HEK293 (cell line): ENCODE results near the gene TRIM27.
"Not testable (repeated sequence)": the region's sequence is repeated elsewhere in the genome, so short reads cannot be mapped to it uniquely, and the experiment has no call there.

Experiments
- CTCF ChIA-PET: fragments of 350-600 bp; formaldehyde crosslinking; extraction: SDS; loops from one replicate; lab custom pipeline; 2021; ENCODE audit warnings: antibody characterized with exemption; lab: Yijun Ruan, JAX
- POLR2A ChIA-PET: fragments of 300-600 bp; formaldehyde crosslinking; extraction: SDS; loops from one replicate; lab custom pipeline; 2020; ENCODE audit warnings: antibody characterized with exemption, inconsistent platforms; lab: Yijun Ruan, JAX
- H3K27ac ChIP-seq: fragments of 200-500 bp; sonication (Bioruptor generic); 2 replicates; pipeline ENCODE4 v1.5.1; 2014; ENCODE audit warnings: low read depth, low read length, control low read depth, inconsistent platforms; ENCODE audit errors: extremely low read depth
- H3K36me3 ChIP-seq, 2 experiments: fragments of 200-500 bp in 1 of 2; sonication (Bioruptor generic) in 1 of 2; 1 replicate in 1 of 2; 2 replicates in 1 of 2; pipeline ENCODE4 v1.5.1; 2014 to 2017; ENCODE audit warnings: inconsistent platforms in 2 of 2, low read length in 2 of 2; ENCODE audit not compliant: control insufficient read depth in 2 of 2, insufficient read depth in 1 of 2
- H3K4me1 ChIP-seq: fragments of 200-500 bp; sonication (Bioruptor generic); 2 replicates; pipeline ENCODE4 v1.5.1; 2014; ENCODE audit warnings: mild to moderate bottlenecking, low read length, inconsistent platforms; ENCODE audit not compliant: control insufficient read depth, insufficient read depth
- H3K4me3 ChIP-seq: 2 replicates; pipeline ENCODE4 v1.5.1; 2011; ENCODE audit warnings: low read depth, mild to moderate bottlenecking, control low read depth, low read length, moderate library complexity
- H3K9me3 ChIP-seq: fragments of 200-500 bp; sonication (Bioruptor generic); 2 replicates; pipeline ENCODE4 v1.5.1; 2014; ENCODE audit warnings: low read depth, low read length, inconsistent platforms; ENCODE audit not compliant: control insufficient read depth, insufficient read depth
- EGR2 ChIP-seq: fragments of 450-650 bp; formaldehyde crosslinking; IDR thresholded peaks from 2 replicates; pipeline ENCODE4 v1.5.1; 2016; ENCODE audit warnings: low read depth, missing biosample characterization, missing genetic modification characterization
- HOXA7 ChIP-seq: sonication (generic); formaldehyde crosslinking; IDR thresholded peaks from 2 replicates; pipeline ENCODE4 v1.8.1; 2022; ENCODE audit warnings: missing genetic modification reagents, borderline replicate concordance
- HOXC10 ChIP-seq: sonication (generic); formaldehyde crosslinking; IDR thresholded peaks from 2 replicates; pipeline ENCODE4 v1.8.1; 2023; ENCODE audit warnings: mild to moderate bottlenecking, missing genetic modification reagents
- IKZF3 ChIP-seq: fragments of 450-650 bp; IDR thresholded peaks from 2 replicates; pipeline ENCODE4 v1.5.0; 2018; ENCODE audit warnings: missing biosample characterization, mild to moderate bottlenecking, missing genetic modification characterization, moderate library complexity
- KLF1 ChIP-seq: fragments of 450-650 bp; formaldehyde crosslinking; IDR thresholded peaks from 2 replicates; pipeline ENCODE4 v1.5.1; 2016; ENCODE audit warnings: missing biosample characterization, missing genetic modification characterization
- KLF17 ChIP-seq: fragments of 450-650 bp; formaldehyde crosslinking; IDR thresholded peaks from 2 replicates; pipeline ENCODE4 v1.5.1; 2016; ENCODE audit warnings: missing biosample characterization, missing genetic modification characterization
- KLF9 ChIP-seq: fragments of 450-650 bp; formaldehyde crosslinking; IDR thresholded peaks from 2 replicates; pipeline ENCODE4 v1.5.1; 2016; ENCODE audit warnings: missing biosample characterization, missing genetic modification characterization, low read depth
- PATZ1 ChIP-seq: fragments of 450-650 bp; formaldehyde crosslinking; IDR thresholded peaks from 2 replicates; pipeline ENCODE4 v1.5.1; 2016; ENCODE audit warnings: missing biosample characterization, missing genetic modification characterization
- SCRT1 ChIP-seq: fragments of 450-650 bp; formaldehyde crosslinking; IDR thresholded peaks from 2 replicates; pipeline ENCODE4 v1.5.1; 2016; ENCODE audit warnings: missing biosample characterization, missing genetic modification characterization, borderline replicate concordance
- SCRT2 ChIP-seq: fragments of 450-650 bp; formaldehyde crosslinking; IDR thresholded peaks from 2 replicates; pipeline ENCODE4 v1.5.1; 2016; ENCODE audit warnings: missing biosample characterization, missing genetic modification characterization
- SETDB1 ChIP-seq: IDR thresholded peaks from one replicate; pipeline ENCODE4 v1.6.1; 2017; ENCODE audit warnings: mild to moderate bottlenecking, low read length, moderate library complexity, mixed read lengths; ENCODE audit not compliant: insufficient read length
- WT1 ChIP-seq: fragments of 450-650 bp; formaldehyde crosslinking; IDR thresholded peaks from 2 replicates; pipeline ENCODE4 v1.5.1; 2016; ENCODE audit warnings: missing biosample characterization, missing genetic modification characterization
- YY1 ChIP-seq: fragments of 450-650 bp; formaldehyde crosslinking; IDR thresholded peaks from 2 replicates; pipeline ENCODE4 v1.5.1; 2018; ENCODE audit warnings: missing biosample characterization, missing genetic modification characterization
- YY2 ChIP-seq: fragments of 450-650 bp; formaldehyde crosslinking; IDR thresholded peaks from 2 replicates; pipeline ENCODE4 v1.5.1; 2016; ENCODE audit warnings: missing biosample characterization, missing genetic modification characterization
- ZBTB1 ChIP-seq: fragments of 450-650 bp; formaldehyde crosslinking; IDR thresholded peaks from 2 replicates; pipeline ENCODE4 v1.5.1; 2016; ENCODE audit warnings: missing biosample characterization, missing genetic modification characterization
- ZBTB21 ChIP-seq: fragments of 450-650 bp; formaldehyde crosslinking; IDR thresholded peaks from 2 replicates; pipeline ENCODE4 v1.5.1; 2017; ENCODE audit warnings: missing biosample characterization, missing genetic modification characterization
- ZBTB6 ChIP-seq: fragments of 450-650 bp; formaldehyde crosslinking; IDR thresholded peaks from 2 replicates; pipeline ENCODE4 v1.5.1; 2017; ENCODE audit warnings: missing biosample characterization, missing genetic modification characterization
- ZBTB7A ChIP-seq: fragments of 450-650 bp; formaldehyde crosslinking; IDR thresholded peaks from 2 replicates; pipeline ENCODE4 v1.5.1; 2016; ENCODE audit warnings: low read depth, missing biosample characterization, missing genetic modification characterization
- ZFHX2 ChIP-seq: fragments of 450-650 bp; formaldehyde crosslinking; conservative IDR thresholded peaks from 2 replicates; pipeline ENCODE4 v1.5.1; 2016; ENCODE audit warnings: missing biosample characterization, missing genetic modification characterization
- ZNF146 ChIP-seq: fragments of 450-650 bp; formaldehyde crosslinking; IDR thresholded peaks from 2 replicates; pipeline ENCODE4 v1.5.1; 2016; ENCODE audit warnings: missing biosample characterization, missing genetic modification characterization
- ZNF202 ChIP-seq: fragments of 450-650 bp; formaldehyde crosslinking; IDR thresholded peaks from 2 replicates; pipeline ENCODE4 v1.5.1; 2016; ENCODE audit warnings: missing biosample characterization, missing genetic modification characterization, borderline replicate concordance
- ZNF211 ChIP-seq: fragments of 450-650 bp; formaldehyde crosslinking; IDR thresholded peaks from 2 replicates; pipeline ENCODE4 v1.5.1; 2016; ENCODE audit warnings: low read depth, missing biosample characterization, missing genetic modification characterization
- ZNF24 ChIP-seq: fragments of 450-650 bp; formaldehyde crosslinking; IDR thresholded peaks from 2 replicates; pipeline ENCODE4 v1.5.1; 2016; ENCODE audit warnings: missing biosample characterization, missing genetic modification characterization
- ZNF311 ChIP-seq: fragments of 450-650 bp; formaldehyde crosslinking; IDR thresholded peaks from 2 replicates; pipeline ENCODE4 v1.5.1; 2017; ENCODE audit warnings: missing biosample characterization, missing genetic modification characterization, borderline replicate concordance
- ZNF324 ChIP-seq: fragments of 450-650 bp; formaldehyde crosslinking; IDR thresholded peaks from 2 replicates; pipeline ENCODE4 v1.5.1; 2016; ENCODE audit warnings: missing biosample characterization, missing genetic modification characterization
- ZNF335 ChIP-seq: fragments of 450-650 bp; formaldehyde crosslinking; conservative IDR thresholded peaks from 2 replicates; pipeline ENCODE4 v1.5.1; 2016; ENCODE audit warnings: missing biosample characterization, missing genetic modification characterization
- ZNF398 ChIP-seq: fragments of 450-650 bp; formaldehyde crosslinking; IDR thresholded peaks from 2 replicates; pipeline ENCODE4 v1.5.1; 2017; ENCODE audit warnings: missing biosample characterization, missing genetic modification characterization
- ZNF404 ChIP-seq: fragments of 450-650 bp; formaldehyde crosslinking; IDR thresholded peaks from 2 replicates; pipeline ENCODE4 v1.5.1; 2017; ENCODE audit warnings: missing biosample characterization, missing genetic modification characterization
- ZNF510 ChIP-seq: fragments of 450-650 bp; formaldehyde crosslinking; IDR thresholded peaks from 2 replicates; pipeline ENCODE4 v1.5.1; 2018; ENCODE audit warnings: mild to moderate bottlenecking, missing genetic modification characterization, missing biosample characterization; ENCODE audit not compliant: insufficient replicate concordance
- ZNF521 ChIP-seq: fragments of 450-650 bp; formaldehyde crosslinking; IDR thresholded peaks from 2 replicates; pipeline ENCODE4 v1.5.1; 2017; ENCODE audit warnings: missing biosample characterization, mild to moderate bottlenecking, missing genetic modification characterization
- ZNF777 ChIP-seq: fragments of 450-650 bp; formaldehyde crosslinking; IDR thresholded peaks from 2 replicates; pipeline ENCODE4 v1.5.1; 2017; ENCODE audit warnings: missing biosample characterization, missing genetic modification characterization, borderline replicate concordance
- ZSCAN30 ChIP-seq: fragments of 450-650 bp; IDR thresholded peaks from 2 replicates; pipeline ENCODE4 v1.5.1; 2018; ENCODE audit warnings: missing biosample characterization, mild to moderate bottlenecking, missing genetic modification characterization, moderate library complexity

The TRIM27 gene

GRCh38 chr6:28867086-28867409 is 56.7 kb downstream of the TRIM27 start (continued):
- TF ChIP-seq ZNF324 (no peak), ZNF335 (tag by site-specific recombination) (no peak), ZNF311 (no peak), ZNF202 (tag by site-specific recombination) (no peak), PATZ1 (tag by site-specific recombination) (no peak), ZNF777 (tag by site-specific recombination) (peak; percentile 22; the same call in 1 of the 2 replicates), ZNF146 (tag by site-specific recombination) (no peak), ZNF521 (no peak), ZNF404 (no peak), ZBTB21 (tag by site-specific recombination) (peak; percentile 41; the same call in 1 of the 2 replicates), KLF17 (tag by site-specific recombination) (no peak), ZSCAN30 (tag by site-specific recombination) (no peak), ZBTB1 (tag by site-specific recombination) (no peak), ZNF398 (tag by site-specific recombination) (peak; percentile 40; the same call in 1 of the 2 replicates), ZNF510 (tag by site-specific recombination) (no peak), SCRT2 (tag by site-specific recombination) (peak; percentile 85; the same call in 1 of the 2 replicates), ZNF211 (tag by site-specific recombination) (no peak), KLF1 (peak; percentile 57)
- TF ChIP-seq, all 188 proteins: peak for 10

- Histone ChIP-seq H3K27ac (peak overlapping the region; percentile 73; the same call in 1 of the 2 replicates), H3K4me3 (peak overlapping the region; percentile 71)
- H3K4me1 ChIP-seq, H3K9me3 ChIP-seq, H3K36me3 ChIP-seq: not testable (repeated sequence)
- ChIA-PET CTCF (interaction anchor here (1.6 to 5.4 kb wide), 3 partner anchors 8 to 150 kb away, joined by 4 to 73 read pairs (median 11); no protein-coding TSS in a partner anchor), POLR2A (interaction anchor here (0.8 to 3.1 kb wide), 15 partner anchors 8 to 973 kb away, joined by 3 to 13 read pairs (median 4); partner anchors contain the start of gene TRIM27)
- TF ChIP-seq ZFHX2 (peak; percentile 66), HOXC10 (CRISPR knock-in tag) (peak; percentile 30; the same call in 1 of the 2 replicates), IKZF3 (peak; percentile 52), ZNF24 (0 out of 2 replicates have a peak, but pooled peaks have one; percentile 41), HOXA7 (0 out of 2 replicates have a peak, but pooled peaks have one; percentile 66), KLF9 (tag by site-specific recombination) (peak; percentile 95), ZBTB21 (tag by site-specific recombination) (0 out of 2 replicates have a peak, but pooled peaks have one; percentile 29), YY2 (tag by site-specific recombination) (peak; percentile 72; the same call in 1 of the 2 replicates), WT1 (tag by site-specific recombination) (peak; percentile 15; the same call in 1 of the 2 replicates), SCRT1 (tag by site-specific recombination) (0 out of 2 replicates have a peak, but pooled peaks have one; percentile 41), SETDB1 (peak; percentile 78), ZBTB6 (tag by site-specific recombination) (peak; percentile 95), EGR2 (peak; percentile 70), YY1 (tag by site-specific recombination) (peak; percentile 85), ZNF335 (tag by site-specific recombination) (peak; percentile 73), ZBTB7A (peak; percentile 45; the same call in 1 of the 2 replicates)
Observed at GRCh38 chr6:28866205-28867085, 57.3 kb downstream of the TRIM27 start.
